Cardiac muscle cell (in vitro differentiated cells and primary cell): ENCODE data around the gene EFCAB7. TPM values are rescaled to one million over a fixed set of nuclear protein-coding genes. Genes with fewer than 3 reads are reported as not detected.

Source experiments
- DNase-seq, 2 donors: peaks; one replicate each; pipeline versions ENCODE4 v3.0.0 to v3.0.0-alpha.2; 2010 to 2017; ENCODE audit warnings: low read depth in 1 of 2, low spot score in 1 of 2
- H3K27ac ChIP-seq: fragments of 200-600 bp; sonication (generic); 2 replicates; pipeline ENCODE4 v1.5.1; 2016
- H3K27me3 ChIP-seq: fragments of 200-600 bp; sonication (generic); 2 replicates; pipeline ENCODE4 v1.6.0; 2016; ENCODE audit warnings: control low read depth
- H3K36me3 ChIP-seq: fragments of 200-600 bp; sonication (generic); 2 replicates; pipeline ENCODE4 v1.5.1; 2016; ENCODE audit warnings: control low read depth
- H3K4me1 ChIP-seq: fragments of 200-600 bp; sonication (generic); 2 replicates; pipeline ENCODE4 v1.8.1; 2017; ENCODE audit warnings: low read depth, mild to moderate bottlenecking, mixed run types
- H3K4me3 ChIP-seq: fragments of 200-600 bp; sonication (generic); 2 replicates; pipeline ENCODE4 v1.5.1; 2016; ENCODE audit warnings: mild to moderate bottlenecking
- H3K9me3 ChIP-seq: fragments of 200-600 bp; sonication (generic); 2 replicates; pipeline ENCODE4 v1.5.1; 2017; ENCODE audit warnings: low read depth, mild to moderate bottlenecking, control low read depth
- CTCF ChIP-seq: IDR thresholded peaks from 2 replicates; pipeline ENCODE4 v1.5.1; 2012; ENCODE audit warnings: low read depth, mild to moderate bottlenecking, low read length
- polyA plus RNA-seq: library from polyadenylated mRNA; unstranded; fragments of >200 nt; fragmentation: Nextera tagmentation; extraction: Ambion mirVana; gene quantifications from 2 replicates; pipeline ENCODE4 v1.2.1, GENCODE V29; 2016
- total RNA-seq: library from RNA; depleted of rRNA; stranded (reverse); fragments of >200 nt; gene quantifications from 2 replicates; pipeline ENCODE4 v1.2.3, GENCODE V29; 2016

EFCAB7 gene
- total and polyA plus RNA-seq, 2 experiments from 2014 or later = 6.8 to 12.5 TPM

GRCh38 chr1:63497577-63497976, 25.7 kb upstream of the EFCAB7 start:
- H3K4me1 ChIP-seq = no peaks in the 10 kb centered on the region
- no peaks in the 10 kb centered on the region for H3K27me3 ChIP-seq
- no peak for DNase-seq
- no peak overlapping the region for H3K4me3 ChIP-seq
- no peak for TF ChIP-seq CTCF
- no peak overlapping the region for H3K27ac ChIP-seq
- H3K36me3 ChIP-seq = no peaks in the 10 kb centered on the region
- H3K9me3 ChIP-seq = no peaks in the 10 kb centered on the region

- no peaks in the 10 kb centered on the region for H3K9me3 ChIP-seq
- no peak for TF ChIP-seq CTCF
- H3K4me1 ChIP-seq = no peaks in the 10 kb centered on the region
- DNase-seq = no peak
- no peaks in the 10 kb centered on the region for H3K27me3 ChIP-seq
- no peak overlapping the region for H3K27ac ChIP-seq
- no peaks in the 10 kb centered on the region for H3K36me3 ChIP-seq
- H3K4me3 ChIP-seq = no peak overlapping the region
Observed at GRCh38 chr1:63498106-63498505, 25.2 kb upstream of the EFCAB7 start.

- no peak overlapping the region for H3K4me3 ChIP-seq
- no peaks in the 10 kb centered on the region for H3K9me3 ChIP-seq
- H3K27me3 ChIP-seq = no peaks in the 10 kb centered on the region
- H3K27ac ChIP-seq = no peak overlapping the region
- DNase-seq = no peak
- no peaks in the 10 kb centered on the region for H3K36me3 ChIP-seq
- H3K4me1 ChIP-seq = no peaks in the 10 kb centered on the region
- no peak for TF ChIP-seq CTCF
Observed at GRCh38 chr1:63501256-63501655, 22.1 kb upstream of the EFCAB7 start.

- no peaks in the 10 kb centered on the region for H3K9me3 ChIP-seq
- no peaks in the 10 kb centered on the region for H3K27me3 ChIP-seq
- H3K27ac ChIP-seq = no peak overlapping the region
- no peak overlapping the region for H3K4me3 ChIP-seq
- no peaks in the 10 kb centered on the region for H3K36me3 ChIP-seq
- no peak for TF ChIP-seq CTCF
- no peaks in the 10 kb centered on the region for H3K4me1 ChIP-seq
- no peak for DNase-seq
Observed at GRCh38 chr1:63506782-63507181, 16.5 kb upstream of the EFCAB7 start.

GRCh38 chr1:63509718-63510117, 13.6 kb upstream of the EFCAB7 start:
- H3K36me3 ChIP-seq = no peaks in the 10 kb centered on the region
- DNase-seq = no peak
- H3K9me3 ChIP-seq = no peaks in the 10 kb centered on the region
- no peaks in the 10 kb centered on the region for H3K4me1 ChIP-seq
- H3K27ac ChIP-seq = no peak overlapping the region
- TF ChIP-seq CTCF = no peak
- no peak overlapping the region for H3K4me3 ChIP-seq
- no peaks in the 10 kb centered on the region for H3K27me3 ChIP-seq

GRCh38 chr1:63512584-63512983, 10.7 kb upstream of the EFCAB7 start:
- no peak for DNase-seq
- Histone ChIP-seq H3K27ac (no peak overlapping the region), H3K36me3 (no peaks in the 10 kb centered on the region), H3K9me3 (no peaks in the 10 kb centered on the region), H3K27me3 (no peaks in the 10 kb centered on the region), H3K4me1 (no peaks in the 10 kb centered on the region), H3K4me3 (no peak overlapping the region)
- TF ChIP-seq CTCF = no peak
